ENCODE data around the gene AGBL4. TPM values are rescaled to one million over a fixed set of nuclear protein-coding genes. Genes with fewer than 3 reads are reported as not detected.
"Not testable (repeated sequence)": the region's sequence is repeated elsewhere in the genome, so short reads cannot be mapped to it uniquely, and the experiment has no call there.

Gene AGBL4
- total RNA-seq, 4 donors from 2014 or later, result not detected

DNA sequence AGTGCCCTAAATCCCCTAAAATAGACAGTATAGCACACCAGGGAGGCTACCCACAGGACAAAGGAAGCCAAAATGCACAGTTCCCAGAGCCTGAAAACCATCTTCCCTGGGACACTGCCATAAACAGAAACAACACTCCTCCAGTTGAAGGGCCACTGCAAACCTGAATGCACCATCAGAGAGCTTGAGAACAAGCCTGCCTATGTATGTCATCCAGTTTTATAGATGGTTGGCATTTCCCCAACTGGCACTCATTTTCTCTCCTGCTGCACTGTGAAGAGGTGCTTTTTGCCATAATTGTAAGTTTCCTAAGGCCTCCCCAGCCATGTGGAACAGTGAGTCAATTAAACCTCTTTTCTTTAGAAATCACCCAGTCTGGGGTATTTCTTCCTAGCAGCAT lies 169.0 kb downstream of the AGBL4 start:
- intact Hi-C loops (cut with DNase I; ENCODE audit: low total_unique reads), result no loop called here
- in situ Hi-C loops (cut with MboI; ENCODE audit: low sequenced_read_pairs in 4 of 4), result no loop called here

DNA sequence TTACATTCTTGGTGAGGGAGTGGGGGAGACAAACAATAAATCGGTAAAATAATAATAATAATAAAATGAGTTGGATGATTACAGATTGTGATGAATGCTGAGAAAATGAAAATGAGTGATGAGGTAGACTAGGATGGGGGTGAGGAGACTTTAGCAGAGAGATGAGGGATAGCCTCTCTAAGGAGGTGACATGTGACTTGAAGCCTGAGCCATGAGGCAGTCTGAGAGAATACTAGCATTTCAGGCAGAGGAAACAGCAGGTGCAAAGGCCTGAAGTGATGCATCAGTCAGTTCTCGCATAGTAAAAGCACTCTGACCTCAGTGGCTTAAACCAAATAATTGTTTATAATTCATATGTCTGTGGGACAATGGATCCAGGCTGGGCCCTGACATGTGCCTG lies 181.2 kb downstream of the AGBL4 start:
- no peaks in the 10 kb centered on the region for H3K36me3 ChIP-seq
- no peaks in the 10 kb centered on the region for H3K4me1 ChIP-seq
- TF ChIP-seq, protein P1, sequence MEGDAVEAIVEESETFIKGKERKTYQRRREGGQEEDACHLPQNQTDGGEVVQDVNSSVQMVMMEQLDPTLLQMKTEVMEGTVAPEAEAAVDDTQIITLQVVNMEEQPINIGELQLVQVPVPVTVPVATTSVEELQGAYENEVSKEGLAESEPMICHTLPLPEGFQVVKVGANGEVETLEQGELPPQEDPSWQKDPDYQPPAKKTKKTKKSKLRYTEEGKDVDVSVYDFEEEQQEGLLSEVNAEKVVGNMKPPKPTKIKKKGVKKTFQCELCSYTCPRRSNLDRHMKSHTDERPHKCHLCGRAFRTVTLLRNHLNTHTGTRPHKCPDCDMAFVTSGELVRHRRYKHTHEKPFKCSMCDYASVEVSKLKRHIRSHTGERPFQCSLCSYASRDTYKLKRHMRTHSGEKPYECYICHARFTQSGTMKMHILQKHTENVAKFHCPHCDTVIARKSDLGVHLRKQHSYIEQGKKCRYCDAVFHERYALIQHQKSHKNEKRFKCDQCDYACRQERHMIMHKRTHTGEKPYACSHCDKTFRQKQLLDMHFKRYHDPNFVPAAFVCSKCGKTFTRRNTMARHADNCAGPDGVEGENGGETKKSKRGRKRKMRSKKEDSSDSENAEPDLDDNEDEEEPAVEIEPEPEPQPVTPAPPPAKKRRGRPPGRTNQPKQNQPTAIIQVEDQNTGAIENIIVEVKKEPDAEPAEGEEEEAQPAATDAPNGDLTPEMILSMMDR (IDR thresholded peaks at IDR 0.05 in 4 of 5, conservative IDR thresholded peaks at IDR 0.05 in 1 of 5), result no peak
- TF ChIP-seq POLR2A (IDR thresholded peaks at IDR 0.05), result no peak
- in situ Hi-C loops (cut with MboI; ENCODE audit: low sequenced_read_pairs in 4 of 4) (no loop called here), intact Hi-C loops (cut with DNase I; ENCODE audit: low total_unique reads) (no loop called here)
- H3K27me3 ChIP-seq, result no peaks in the 10 kb centered on the region
- no peak for ATAC-seq
- no peaks in the 10 kb centered on the region for H3K9me3 ChIP-seq
- DNase-seq, result no peak
- no peak overlapping the region for H3K27ac ChIP-seq
- no peak overlapping the region for H3K4me3 ChIP-seq

More for the DNA sequence above, 169.0 kb downstream of the AGBL4 start:
- no peaks in the 10 kb centered on the region for H3K4me1 ChIP-seq
- H3K4me3 ChIP-seq, result no peak overlapping the region
- no peaks in the 10 kb centered on the region for H3K36me3 ChIP-seq
- H3K27ac ChIP-seq, result no peak overlapping the region
- no peaks in the 10 kb centered on the region for H3K27me3 ChIP-seq
- H3K9me3 ChIP-seq, result no peaks in the 10 kb centered on the region
- TF ChIP-seq, protein P1 (IDR thresholded peaks at IDR 0.05 in 4 of 5, conservative IDR thresholded peaks at IDR 0.05 in 1 of 5), result no peak
- TF ChIP-seq POLR2A (IDR thresholded peaks at IDR 0.05), result no peak
- DNase-seq, result no peak
- ATAC-seq, result no peak

DNA sequence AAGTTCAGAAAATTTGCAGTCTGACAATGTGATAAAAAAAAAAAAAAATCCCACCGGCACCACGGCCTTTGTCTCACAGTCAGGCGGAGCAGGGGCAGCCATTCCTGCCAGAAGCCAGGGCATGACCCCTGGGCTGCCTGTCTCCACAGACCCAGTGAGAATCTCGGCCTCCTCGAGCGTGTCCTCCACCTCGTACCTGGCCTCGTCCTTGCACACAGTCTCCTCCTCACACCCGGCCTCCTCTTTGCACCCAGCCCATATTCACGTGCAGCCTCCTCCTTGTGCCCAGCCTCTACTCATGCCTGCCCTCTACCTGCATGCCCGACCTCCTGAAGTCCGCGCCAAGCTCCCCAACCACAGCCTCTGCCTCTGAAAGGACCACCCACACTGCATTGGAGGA lies 182.0 kb downstream of the AGBL4 start:
- H3K4me1 ChIP-seq, result no peaks in the 10 kb centered on the region
- no peaks in the 10 kb centered on the region for H3K36me3 ChIP-seq
- TF ChIP-seq, protein P1 (IDR thresholded peaks at IDR 0.05 in 4 of 5, conservative IDR thresholded peaks at IDR 0.05 in 1 of 5), result no peak
- TF ChIP-seq POLR2A (IDR thresholded peaks at IDR 0.05), result no peak
- ATAC-seq (no peak), DNase-seq (no peak)
- H3K27ac ChIP-seq, result no peak overlapping the region
- H3K9me3 ChIP-seq, result no peaks in the 10 kb centered on the region
- in situ Hi-C loops (cut with MboI; ENCODE audit: low sequenced_read_pairs in 4 of 4), result no loop called here
- intact Hi-C loops (cut with DNase I; ENCODE audit: low total_unique reads), result no loop called here
- no peaks in the 10 kb centered on the region for H3K27me3 ChIP-seq
- H3K4me3 ChIP-seq, result no peak overlapping the region

DNA sequence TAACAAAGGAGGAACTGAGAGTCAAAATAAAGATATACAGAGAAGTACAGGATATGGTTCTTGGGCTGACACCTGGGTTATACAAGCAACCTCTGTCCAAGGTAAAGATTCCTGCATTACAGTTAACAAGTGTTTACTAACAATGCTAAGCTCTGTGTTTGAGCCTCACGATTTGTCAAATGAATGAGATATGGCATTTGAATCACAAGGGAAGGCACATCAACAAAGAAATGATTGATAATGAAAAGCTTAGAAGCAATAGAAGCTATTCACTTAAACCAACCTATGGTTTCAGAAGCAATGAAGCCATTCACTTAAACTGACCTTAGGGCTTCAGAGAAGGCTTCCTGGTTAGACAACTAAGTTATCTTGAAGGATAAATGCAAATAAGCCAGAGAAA lies 199.5 kb downstream of the AGBL4 start:
- ATAC-seq, result no peak
- TF ChIP-seq, protein P1 (IDR thresholded peaks at IDR 0.05 in 4 of 5, conservative IDR thresholded peaks at IDR 0.05 in 1 of 5), result no peak
- TF ChIP-seq POLR2A (IDR thresholded peaks at IDR 0.05), result no peak
- H3K27ac ChIP-seq, result no peak overlapping the region
- intact Hi-C loops (cut with DNase I; ENCODE audit: low total_unique reads), result no loop called here
- in situ Hi-C loops (cut with MboI; ENCODE audit: low sequenced_read_pairs in 4 of 4), result no loop called here
- no peaks in the 10 kb centered on the region for H3K27me3 ChIP-seq
- no peak for DNase-seq
- H3K4me3 ChIP-seq, result no peak overlapping the region
- no peaks in the 10 kb centered on the region for H3K4me1 ChIP-seq
- H3K9me3 ChIP-seq, result no peaks in the 10 kb centered on the region
- H3K36me3 ChIP-seq, result no peaks in the 10 kb centered on the region

DNA sequence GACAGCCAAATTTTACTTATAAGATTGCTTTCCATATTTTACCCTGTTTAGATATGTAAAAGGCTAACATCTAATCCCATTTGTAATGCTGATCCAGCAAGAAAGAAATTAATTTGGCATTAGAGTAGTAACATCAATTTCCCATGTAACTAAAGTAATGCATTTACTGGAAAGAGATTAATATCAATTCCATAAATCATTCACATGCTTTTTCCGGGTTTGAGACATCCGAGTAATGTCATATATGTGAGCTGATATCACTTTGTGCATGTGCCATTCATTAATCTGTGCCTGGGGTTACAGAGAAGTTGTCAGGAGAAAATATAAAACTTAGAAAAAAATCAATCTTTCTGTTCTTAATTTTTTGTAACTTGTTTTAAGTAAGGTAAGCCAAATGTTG lies 206.1 kb downstream of the AGBL4 start:
- no peak overlapping the region for H3K4me3 ChIP-seq
- no peak overlapping the region for H3K27ac ChIP-seq
- no peaks in the 10 kb centered on the region for H3K27me3 ChIP-seq
- no peaks in the 10 kb centered on the region for H3K36me3 ChIP-seq
- TF ChIP-seq, protein P1 (IDR thresholded peaks at IDR 0.05 in 4 of 5, conservative IDR thresholded peaks at IDR 0.05 in 1 of 5), result no peak
- no peak for TF ChIP-seq POLR2A (IDR thresholded peaks at IDR 0.05)
- in situ Hi-C loops (cut with MboI; ENCODE audit: low sequenced_read_pairs in 4 of 4) (no loop called here), intact Hi-C loops (cut with DNase I; ENCODE audit: low total_unique reads) (no loop called here)
- DNase-seq (no peak), ATAC-seq (no peak)
- H3K4me1 ChIP-seq, result no peaks in the 10 kb centered on the region
- H3K9me3 ChIP-seq, result no peaks in the 10 kb centered on the region

DNA sequence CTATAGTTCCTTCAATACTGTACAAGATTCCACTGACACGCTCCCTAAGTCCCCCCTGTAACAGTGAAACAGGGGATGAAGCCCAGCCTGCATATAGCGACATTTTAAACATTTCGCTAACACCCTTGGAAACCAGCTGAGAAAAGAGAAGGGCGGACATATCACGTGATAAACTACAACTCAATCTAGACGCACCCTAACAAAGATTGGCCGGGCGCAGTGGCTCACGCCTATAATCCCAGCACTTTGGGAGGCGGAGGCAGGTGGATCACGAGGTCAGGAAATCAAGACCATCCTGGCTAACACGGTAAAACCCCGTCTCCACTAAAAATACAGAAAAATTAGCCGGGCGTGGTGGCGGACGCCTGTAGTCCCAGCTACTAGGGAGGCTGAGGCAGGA lies 236.7 kb downstream of the AGBL4 start:
- H3K4me1 ChIP-seq; H3K27me3 ChIP-seq; DNase-seq; intact Hi-C loops (cut with DNase I; ENCODE audit: low total_unique reads); H3K27ac ChIP-seq; ATAC-seq; H3K36me3 ChIP-seq; H3K9me3 ChIP-seq; H3K4me3 ChIP-seq; in situ Hi-C loops (cut with MboI; ENCODE audit: low sequenced_read_pairs in 4 of 4): not testable (repeated sequence)
